ENCODE measurements around the gene IL25. TPM values are rescaled to one million over a fixed set of nuclear protein-coding genes. Genes with fewer than 3 reads are reported as not detected.
"Not testable (repeated sequence)": the region's sequence is repeated elsewhere in the genome, so short reads cannot be mapped to it uniquely, and the experiment has no call there.

Gene IL25
- polyA plus RNA-seq, 1 donor (not counting 4 experiments of a cell fraction or from before 2014, with no cell fraction given) = not detected

DNA sequence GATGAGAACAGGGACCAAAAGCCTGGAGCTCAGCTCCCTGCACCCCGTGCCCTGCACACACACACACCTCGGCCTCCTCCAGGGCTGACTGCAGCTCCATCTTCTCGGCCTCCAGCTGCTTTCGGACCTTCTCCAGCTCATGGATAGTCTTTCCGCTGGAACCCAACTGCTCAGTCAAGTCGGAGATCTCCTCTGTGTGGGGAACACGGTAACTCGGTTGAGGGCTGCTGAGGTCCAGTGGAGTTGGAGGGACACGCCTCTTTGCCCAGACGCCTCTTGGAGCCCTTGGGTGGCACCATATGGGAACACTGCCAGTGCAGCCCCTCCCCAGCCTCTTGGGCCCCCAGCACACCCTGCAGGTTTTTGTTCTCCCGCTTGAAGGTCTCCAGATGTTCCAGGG lies 44.2 kb downstream of the IL25 start:
- H3K36me3 ChIP-seq (ENCODE audit: control insufficient read depth in 2 of 2, extremely low read depth in 1 of 2, insufficient read depth in 2 of 2, low read length in 2 of 2) = no peaks in the 10 kb centered on the region
- no peaks in the 10 kb centered on the region for H3K9me1 ChIP-seq (ENCODE audit: control insufficient read depth, extremely low read depth, insufficient read depth, low read length)
- no peak for TF ChIP-seq CTCF (optimal IDR thresholded peaks at IDR 0.05 in 1 of 3, IDR thresholded peaks at IDR 0.05 in 1 of 3, conservative IDR thresholded peaks at IDR 0.05 in 1 of 3; ENCODE audit: extremely low read depth in 1 of 3, insufficient read depth in 2 of 3, low read length in 3 of 3)
- no peak for TF ChIP-seq EZH2 (IDR thresholded peaks at IDR 0.05; ENCODE audit: low read length)
- dilution Hi-C loops (cut with MboI; ENCODE audit: extremely low pct_ligation_motif_present, low sequenced_read_pairs) = no loop called here
- FAIRE-seq (no peak), DNase-seq (ENCODE audit: low read depth, low spot score) (no peak)
- no peaks in the 10 kb centered on the region for H3K9me3 ChIP-seq (ENCODE audit: control insufficient read depth, low read depth, low read length)
- H2AFZ ChIP-seq (ENCODE audit: control insufficient read depth, low read length) = no peak overlapping the region
- H3K4me1 ChIP-seq (ENCODE audit: control insufficient read depth, extremely low read depth, insufficient read depth, low read length) = no peaks in the 10 kb centered on the region
- H3K27ac ChIP-seq (ENCODE audit: control insufficient read depth, insufficient read depth, low read length) = no peak overlapping the region
- no peak overlapping the region for H3K4me3 ChIP-seq (ENCODE audit: control insufficient read depth in 2 of 3, extremely low read depth in 1 of 3, insufficient read depth in 2 of 3, low read depth in 1 of 3, low read length in 3 of 3)
- no peaks in the 10 kb centered on the region for H4K20me1 ChIP-seq (ENCODE audit: control insufficient read depth, extremely low read depth, insufficient read depth, low read length)
- no peak overlapping the region for H3K4me2 ChIP-seq (ENCODE audit: control insufficient read depth, extremely low read depth, insufficient read depth, low read depth, low read length)
- H3K27me3 ChIP-seq (ENCODE audit: control insufficient read depth, extremely low read depth, insufficient read depth, low read length) = no peaks in the 10 kb centered on the region
- no peak overlapping the region for H3K9ac ChIP-seq (ENCODE audit: control insufficient read depth, extremely low read depth, insufficient read depth, low read length)
- H3K79me2 ChIP-seq (ENCODE audit: control insufficient read depth, insufficient read depth, low read length) = no peaks in the 10 kb centered on the region

DNA sequence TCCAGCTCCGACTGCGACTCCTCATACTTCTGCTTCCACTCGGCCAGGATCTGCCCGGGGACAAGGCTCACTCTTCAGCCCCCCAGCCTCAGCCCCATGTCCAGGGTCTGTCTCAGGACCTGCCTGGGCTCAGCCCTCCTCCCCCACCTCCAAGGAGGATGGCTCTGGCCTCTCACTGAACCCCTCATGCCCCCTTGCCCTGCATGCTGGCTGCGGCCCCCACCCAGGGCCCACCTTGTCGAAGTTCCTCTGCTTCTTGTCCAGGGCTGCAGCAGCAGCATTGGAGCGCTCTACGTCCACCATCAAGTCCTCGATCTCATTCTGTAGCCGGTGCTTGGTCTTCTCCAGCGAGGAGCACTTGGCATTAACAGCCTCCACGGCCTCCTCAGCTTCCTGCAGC lies 44.7 kb downstream of the IL25 start:
- H2AFZ ChIP-seq (ENCODE audit: control insufficient read depth, low read length); H3K9me3 ChIP-seq (ENCODE audit: control insufficient read depth, low read depth, low read length); dilution Hi-C loops (cut with MboI; ENCODE audit: extremely low pct_ligation_motif_present, low sequenced_read_pairs); H3K79me2 ChIP-seq (ENCODE audit: control insufficient read depth, insufficient read depth, low read length); H3K4me1 ChIP-seq (ENCODE audit: control insufficient read depth, extremely low read depth, insufficient read depth, low read length); H3K9me1 ChIP-seq (ENCODE audit: control insufficient read depth, extremely low read depth, insufficient read depth, low read length); FAIRE-seq; H4K20me1 ChIP-seq (ENCODE audit: control insufficient read depth, extremely low read depth, insufficient read depth, low read length); H3K27ac ChIP-seq (ENCODE audit: control insufficient read depth, insufficient read depth, low read length); H3K4me3 ChIP-seq (ENCODE audit: control insufficient read depth in 2 of 3, extremely low read depth in 1 of 3, insufficient read depth in 2 of 3, low read depth in 1 of 3, low read length in 3 of 3); H3K27me3 ChIP-seq (ENCODE audit: control insufficient read depth, extremely low read depth, insufficient read depth, low read length); H3K4me2 ChIP-seq (ENCODE audit: control insufficient read depth, extremely low read depth, insufficient read depth, low read depth, low read length); DNase-seq (ENCODE audit: low read depth, low spot score); H3K9ac ChIP-seq (ENCODE audit: control insufficient read depth, extremely low read depth, insufficient read depth, low read length); H3K36me3 ChIP-seq (ENCODE audit: control insufficient read depth in 2 of 2, extremely low read depth in 1 of 2, insufficient read depth in 2 of 2, low read length in 2 of 2): not testable (repeated sequence)

DNA sequence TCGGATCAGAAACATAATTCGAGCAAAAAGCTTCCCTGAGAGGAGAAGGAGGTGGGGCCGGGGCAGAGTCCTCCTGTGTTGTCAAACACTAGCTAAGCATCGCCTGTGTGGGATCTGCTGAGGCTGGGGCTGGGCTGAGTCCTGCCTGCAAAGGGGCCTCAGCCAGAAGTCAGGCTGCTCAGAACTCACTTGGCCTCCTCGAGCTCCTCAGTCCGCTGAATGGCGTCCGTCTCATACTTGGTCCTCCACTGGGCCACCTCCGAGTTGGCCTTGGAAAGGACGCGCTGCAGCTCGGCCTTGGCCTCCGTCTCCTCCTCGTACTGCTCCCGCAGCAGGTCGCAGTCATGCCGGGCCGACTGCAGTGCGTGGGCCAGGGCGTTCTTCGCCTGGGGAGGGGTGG lies 45.4 kb downstream of the IL25 start:
- H3K4me1 ChIP-seq (ENCODE audit: control insufficient read depth, extremely low read depth, insufficient read depth, low read length) = no peaks in the 10 kb centered on the region
- no peaks in the 10 kb centered on the region for H4K20me1 ChIP-seq (ENCODE audit: control insufficient read depth, extremely low read depth, insufficient read depth, low read length)
- H2AFZ ChIP-seq (ENCODE audit: control insufficient read depth, low read length) = no peak overlapping the region
- no peak overlapping the region for H3K4me3 ChIP-seq (ENCODE audit: control insufficient read depth in 2 of 3, extremely low read depth in 1 of 3, insufficient read depth in 2 of 3, low read depth in 1 of 3, low read length in 3 of 3)
- H3K79me2 ChIP-seq (ENCODE audit: control insufficient read depth, insufficient read depth, low read length) = no peaks in the 10 kb centered on the region
- no peak overlapping the region for H3K4me2 ChIP-seq (ENCODE audit: control insufficient read depth, extremely low read depth, insufficient read depth, low read depth, low read length)
- DNase-seq (ENCODE audit: low read depth, low spot score) = no peak
- peaks cover 4% of the 10 kb centered on the region for H3K27me3 ChIP-seq (ENCODE audit: control insufficient read depth, extremely low read depth, insufficient read depth, low read length)
- no peak overlapping the region for H3K27ac ChIP-seq (ENCODE audit: control insufficient read depth, insufficient read depth, low read length)
- H3K9me3 ChIP-seq (ENCODE audit: control insufficient read depth, low read depth, low read length) = no peaks in the 10 kb centered on the region
- no peak for FAIRE-seq
- dilution Hi-C loops (cut with MboI; ENCODE audit: extremely low pct_ligation_motif_present, low sequenced_read_pairs) = no loop called here
- no peak overlapping the region for H3K9ac ChIP-seq (ENCODE audit: control insufficient read depth, extremely low read depth, insufficient read depth, low read length)
- H3K36me3 ChIP-seq (ENCODE audit: control insufficient read depth in 2 of 2, extremely low read depth in 1 of 2, insufficient read depth in 2 of 2, low read length in 2 of 2) = no peaks in the 10 kb centered on the region
- H3K9me1 ChIP-seq (ENCODE audit: control insufficient read depth, extremely low read depth, insufficient read depth, low read length) = no peaks in the 10 kb centered on the region
- TF ChIP-seq EZH2 (IDR thresholded peaks at IDR 0.05; ENCODE audit: low read length) = no peak

DNA sequence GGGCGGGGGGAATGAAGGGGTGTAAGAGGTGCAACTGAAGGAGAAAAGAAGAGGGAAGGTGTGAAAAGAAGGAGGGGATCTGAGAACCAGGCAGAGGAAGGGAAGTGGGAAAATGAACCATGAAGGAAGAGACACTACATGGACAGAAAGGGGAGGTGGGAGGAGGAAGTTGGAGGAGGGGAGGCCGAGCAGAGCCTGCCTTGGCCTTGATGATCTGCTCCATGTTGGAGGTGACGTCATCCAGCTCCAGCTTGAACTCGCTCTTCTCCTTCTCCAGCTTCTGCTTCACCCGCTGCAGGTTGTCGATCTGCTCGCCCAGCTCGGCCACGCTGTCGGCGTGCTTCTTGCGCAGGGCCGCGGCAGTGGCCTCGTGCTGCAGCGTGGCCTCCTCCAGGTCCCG lies 47.0 kb downstream of the IL25 start:
- H2AFZ ChIP-seq (ENCODE audit: control insufficient read depth, low read length); H3K27ac ChIP-seq (ENCODE audit: control insufficient read depth, insufficient read depth, low read length); H3K9me3 ChIP-seq (ENCODE audit: control insufficient read depth, low read depth, low read length); H3K9me1 ChIP-seq (ENCODE audit: control insufficient read depth, extremely low read depth, insufficient read depth, low read length); H3K27me3 ChIP-seq (ENCODE audit: control insufficient read depth, extremely low read depth, insufficient read depth, low read length); dilution Hi-C loops (cut with MboI; ENCODE audit: extremely low pct_ligation_motif_present, low sequenced_read_pairs); DNase-seq (ENCODE audit: low read depth, low spot score); H3K36me3 ChIP-seq (ENCODE audit: control insufficient read depth in 2 of 2, extremely low read depth in 1 of 2, insufficient read depth in 2 of 2, low read length in 2 of 2); H3K79me2 ChIP-seq (ENCODE audit: control insufficient read depth, insufficient read depth, low read length); H3K4me2 ChIP-seq (ENCODE audit: control insufficient read depth, extremely low read depth, insufficient read depth, low read depth, low read length); H3K4me1 ChIP-seq (ENCODE audit: control insufficient read depth, extremely low read depth, insufficient read depth, low read length); H3K9ac ChIP-seq (ENCODE audit: control insufficient read depth, extremely low read depth, insufficient read depth, low read length); FAIRE-seq; H3K4me3 ChIP-seq (ENCODE audit: control insufficient read depth in 2 of 3, extremely low read depth in 1 of 3, insufficient read depth in 2 of 3, low read depth in 1 of 3, low read length in 3 of 3); H4K20me1 ChIP-seq (ENCODE audit: control insufficient read depth, extremely low read depth, insufficient read depth, low read length): not testable (repeated sequence)
